GM08714 (cell line): ENCODE data around the gene LMO3.
"Not testable (repeated sequence)": the region's sequence is repeated elsewhere in the genome, so short reads cannot be mapped to it uniquely, and the experiment has no call there.

ENCODE experiments used
- H3K4me3 ChIP-seq: fragments of 200-500 bp; sonication (Bioruptor generic); 2 replicates; pipeline ENCODE4 v1.5.1; 2014; ENCODE audit warnings: mild to moderate bottlenecking, low read length, inconsistent platforms
- ZNF274 ChIP-seq: IDR thresholded peaks from 2 replicates; pipeline ENCODE4 v1.6.1; 2012; ENCODE audit warnings: mild to moderate bottlenecking, low read depth, low read length

LMO3 gene

DNA sequence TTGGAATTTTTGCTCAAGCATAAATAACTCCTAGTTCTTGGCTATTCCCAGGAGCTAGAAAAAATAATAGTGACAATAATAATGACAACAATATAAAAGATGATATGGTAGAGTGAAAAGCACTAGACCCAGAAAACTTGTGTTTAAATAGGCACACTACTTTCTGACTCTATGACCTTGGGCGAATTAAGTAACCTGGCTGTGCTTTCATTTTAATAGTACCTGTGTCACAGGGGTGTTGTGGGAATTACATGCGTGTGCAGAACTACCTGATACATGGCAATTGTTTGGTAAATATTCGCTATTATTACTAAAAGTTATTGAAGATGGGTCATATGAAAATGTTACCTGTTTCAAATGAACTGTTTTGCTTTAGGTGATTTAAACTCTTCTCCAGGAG, 60.1 kb downstream of the LMO3 start:
- no peak for TF ChIP-seq ZNF274
- no peak overlapping the region for H3K4me3 ChIP-seq

GRCh38 chr12:16542586-16542985, 63.4 kb downstream of the LMO3 start:
- no peak overlapping the region for H3K4me3 ChIP-seq
- TF ChIP-seq ZNF274, result no peak

- not testable (repeated sequence) for H3K4me3 ChIP-seq
These were observed 68.3 kb downstream of the LMO3 start for GRCh38 chr12:16537652-16538051.

GRCh38 chr12:16531621-16532020, 74.3 kb downstream of the LMO3 start:
- TF ChIP-seq ZNF274, result no peak

GRCh38 chr12:16530268-16530850, 75.6 kb downstream of the LMO3 start:
- no peak for TF ChIP-seq ZNF274
- H3K4me3 ChIP-seq, result no peak overlapping the region

More at GRCh38 chr12:16531621-16532020, 74.3 kb downstream of the LMO3 start:
- H3K4me3 ChIP-seq, result no peak overlapping the region

DNA sequence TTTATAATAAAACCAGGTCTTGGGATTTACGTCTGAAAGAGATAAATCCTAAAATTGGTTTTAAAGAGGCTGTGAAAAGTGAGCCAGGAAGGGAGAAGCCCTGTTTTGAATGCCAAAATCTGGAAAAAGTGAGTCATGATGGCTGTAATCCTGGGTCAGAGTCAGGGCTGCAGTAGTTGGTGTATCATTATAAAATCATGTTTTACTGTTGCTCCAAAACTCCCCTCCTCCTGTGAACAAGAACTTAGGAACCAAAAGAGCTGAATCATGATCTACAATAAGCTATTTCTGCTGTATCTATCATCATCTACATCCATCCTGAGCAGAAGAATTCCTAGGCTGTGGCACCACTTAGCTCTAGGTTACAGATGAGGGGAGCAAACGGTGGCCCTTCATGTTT, 79.3 kb downstream of the LMO3 start:
- no peak for TF ChIP-seq ZNF274
- no peak overlapping the region for H3K4me3 ChIP-seq

- TF ChIP-seq ZNF274, result no peak
These were observed 81.6 kb downstream of the LMO3 start for GRCh38 chr12:16524378-16524777.

DNA sequence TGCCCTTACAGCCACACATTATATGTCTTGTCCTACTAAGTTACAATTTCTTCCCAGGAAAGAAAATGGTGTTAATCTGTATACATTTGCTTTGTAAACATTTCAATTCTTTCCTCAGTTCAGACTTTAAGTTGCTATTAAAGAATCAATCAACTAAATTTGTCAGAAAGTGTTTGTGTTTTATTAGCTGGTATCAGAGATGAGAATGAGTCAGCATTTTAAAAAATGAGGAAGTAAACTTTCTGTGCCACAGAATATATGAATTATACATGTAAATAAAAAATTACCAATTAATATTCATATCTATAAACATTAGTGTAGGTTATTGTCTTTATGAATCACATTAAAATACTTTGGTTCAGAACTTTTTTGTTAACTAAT, 82.0 kb downstream of the LMO3 start:
- TF ChIP-seq ZNF274, result no peak
- H3K4me3 ChIP-seq, result no peak overlapping the region

More at GRCh38 chr12:16524378-16524777, 81.6 kb downstream of the LMO3 start:
- no peak overlapping the region for H3K4me3 ChIP-seq

- no peak for TF ChIP-seq ZNF274
- H3K4me3 ChIP-seq, result no peak overlapping the region
These were observed 82.5 kb downstream of the LMO3 start for GRCh38 chr12:16523284-16523950.

DNA sequence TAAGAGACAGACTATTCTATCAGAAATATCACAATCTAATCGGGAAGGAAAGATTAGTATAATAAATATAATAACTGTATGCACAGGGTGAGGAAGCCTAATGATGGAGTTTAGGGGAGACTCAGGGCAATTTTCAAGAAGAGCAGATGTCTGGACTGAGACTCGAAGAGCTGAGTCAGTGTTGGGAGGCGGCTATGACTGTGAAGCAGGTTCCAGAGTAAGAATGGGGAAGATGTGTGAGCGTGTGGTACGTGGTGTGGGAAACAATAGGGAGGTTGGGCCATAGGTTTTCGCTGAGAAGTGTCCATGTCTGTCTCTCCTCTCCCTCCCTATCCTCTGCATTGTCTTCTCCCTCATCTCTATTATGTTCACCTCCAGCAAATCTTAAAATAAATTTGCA, 85.6 kb downstream of the LMO3 start:
- TF ChIP-seq ZNF274, result no peak
- H3K4me3 ChIP-seq, result no peak overlapping the region

- H3K4me3 ChIP-seq, result no peak overlapping the region
- TF ChIP-seq ZNF274, result no peak
These were observed 90.3 kb downstream of the LMO3 start for GRCh38 chr12:16515666-16516065.

GRCh38 chr12:16513231-16513630, 92.7 kb downstream of the LMO3 start:
- TF ChIP-seq ZNF274, result no peak
- H3K4me3 ChIP-seq, result no peak overlapping the region

- H3K4me3 ChIP-seq, result no peak overlapping the region
- TF ChIP-seq ZNF274, result no peak
These were observed 96.6 kb downstream of the LMO3 start for GRCh38 chr12:16509411-16509810.

DNA sequence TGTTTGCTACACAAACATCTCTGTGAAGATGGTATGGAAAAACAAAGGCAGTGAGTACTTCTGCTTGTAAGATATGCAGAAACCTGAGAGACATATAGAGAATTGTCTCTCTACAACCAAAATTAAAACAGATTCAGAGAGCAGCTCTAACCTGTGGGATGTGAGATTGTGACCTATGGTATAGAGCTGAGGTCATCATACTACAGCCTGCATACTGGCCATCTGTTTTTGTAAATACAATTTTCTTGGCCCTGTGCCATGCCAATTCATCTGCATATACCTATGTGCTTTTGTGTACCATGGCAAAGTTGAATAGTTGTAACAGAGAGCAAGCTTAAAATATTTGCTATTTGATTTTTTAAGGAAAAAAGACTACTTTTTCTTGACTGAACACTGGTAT, 99.6 kb downstream of the LMO3 start:
- no peak overlapping the region for H3K4me3 ChIP-seq
- TF ChIP-seq ZNF274, result no peak

DNA sequence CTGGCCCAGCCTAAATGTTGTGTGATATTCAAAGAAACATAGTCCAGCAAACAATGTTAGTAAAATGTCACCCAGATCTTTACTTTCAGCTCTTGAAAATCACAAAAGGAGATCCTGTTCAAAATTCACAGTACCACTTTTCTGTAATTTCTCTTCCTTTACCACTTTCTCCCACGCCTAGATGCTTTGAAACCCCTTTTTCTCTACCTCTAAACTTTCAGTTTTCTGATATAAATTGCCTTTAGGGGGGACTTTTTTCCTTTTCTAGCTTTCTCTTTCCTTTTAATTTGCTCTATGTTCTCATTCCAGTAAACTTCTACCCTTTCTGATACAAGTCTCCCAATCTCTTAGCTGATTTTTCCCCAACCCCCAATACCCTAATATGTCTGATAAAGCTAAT, 101.8 kb downstream of the LMO3 start:
- no peak overlapping the region for H3K4me3 ChIP-seq
- no peak for TF ChIP-seq ZNF274

GRCh38 chr12:16499611-16500010, 106.4 kb downstream of the LMO3 start:
- TF ChIP-seq ZNF274, result no peak
- H3K4me3 ChIP-seq, result no peak overlapping the region
